ENCODE measurements around the gene ZFYVE28.

- TF ChIP-seq CTCF (IDR thresholded peaks at IDR 0.05; ENCODE audit: insufficient read depth, low read length, poor library complexity, severe bottlenecking): no peak
- TF ChIP-seq EZH2phosphoT487 (conservative IDR thresholded peaks at IDR 0.05; ENCODE audit: low read length): no peak
Observed at GRCh38 chr4:2361366-2362265, 56.8 kb downstream of the ZFYVE28 start.

Measured in SU-DHL-6 (cell line).